Vagina (tissue), 2 donors: ENCODE data around the gene DNAH6.

ENCODE experiments used
- CTCF ChIP-seq, 3 experiments: fragments of 450-650 bp in 2 of 3; fragments of 200-600 bp in 1 of 3; sonication (generic) in 1 of 3; IDR thresholded peaks; one replicate each; pipeline ENCODE4 v1.5.1; 2017 to 2019; ENCODE audit warnings: antibody characterized with exemption in 3 of 3, mild to moderate bottlenecking in 2 of 3, moderate library complexity in 2 of 3
- POLR2A ChIP-seq, 2 donors: fragments of 450-650 bp; IDR thresholded peaks; one replicate each; pipeline ENCODE4 v1.6.1; 2017; ENCODE audit warnings: antibody characterized with exemption in 2 of 2, mild to moderate bottlenecking in 2 of 2, moderate library complexity in 2 of 2
- POLR2AphosphoS5 ChIP-seq, 2 donors: sonication (generic); formaldehyde crosslinking; IDR thresholded peaks; one replicate each; pipeline ENCODE4 v1.9.0; 2017; ENCODE audit warnings: antibody characterized with exemption in 2 of 2, mild to moderate bottlenecking in 2 of 2, low read depth in 1 of 2; ENCODE audit not compliant: insufficient read depth in 1 of 2

- TF ChIP-seq POLR2A (IDR thresholded peaks at IDR 0.05) = no peak
- no peak for TF ChIP-seq CTCF (IDR thresholded peaks at IDR 0.05)
- no peak for TF ChIP-seq POLR2AphosphoS5 (IDR thresholded peaks at IDR 0.05; ENCODE audit: insufficient read depth in 1 of 2, low read depth in 1 of 2)
These were observed 181.6 kb downstream of the DNAH6 start for GRCh38 chr2:84697895-84698294.
